ENCODE data around the gene TMA7B. TPM values are rescaled to one million over a fixed set of nuclear protein-coding genes. Genes with fewer than 3 reads are reported as not detected.

TMA7B gene
- total and polyA plus RNA-seq, 7 donors: 0.41 TPM; not detected in 6

- intact Hi-C loops (cut with DNase I): no loop called here
- TF ChIP-seq CTCF (IDR thresholded peaks at IDR 0.05) (no peak), EP300 (IDR thresholded peaks at IDR 0.05) (no peak), POLR2A (IDR thresholded peaks at IDR 0.05) (no peak)
- H3K9me3 ChIP-seq: no peaks in the 10 kb centered on the region
- peaks cover 0 to 30% (median 14%) of the 10 kb centered on the region in 3 donors for H3K27me3 ChIP-seq
- no peak overlapping the region for H3K27ac ChIP-seq
- H3K36me3 ChIP-seq: no peaks in the 10 kb centered on the region
- H3K4me1 ChIP-seq: no peaks in the 10 kb centered on the region
- WGBS, 2 donors: 30 to 41% methylated on average over 5 of the region's 5 CpGs
- no peak for DNase-seq
- H3K4me3 ChIP-seq: no peak overlapping the region
These were observed 36.5 kb upstream of the TMA7B start for GRCh38 chr22:39923696-39924095.

GRCh38 chr22:39924286-39924685 lies 35.9 kb upstream of the TMA7B start:
- 84 to 85% methylated on average over 18 of the region's 18 CpGs for WGBS, 2 donors
- DNase-seq: no peak
- no peak overlapping the region for H3K27ac ChIP-seq
- peaks cover 0 to 33% (median 14%) of the 10 kb centered on the region in 3 donors for H3K27me3 ChIP-seq
- TF ChIP-seq POLR2AphosphoS5 (IDR thresholded peaks at IDR 0.05): no peak
- no peak for TF ChIP-seq CTCF (IDR thresholded peaks at IDR 0.05)
- TF ChIP-seq EP300 (IDR thresholded peaks at IDR 0.05): no peak
- no peak for TF ChIP-seq POLR2A (IDR thresholded peaks at IDR 0.05)
- H3K4me3 ChIP-seq: no peak overlapping the region
- intact Hi-C loops (cut with DNase I): no loop called here
- no peaks in the 10 kb centered on the region for H3K4me1 ChIP-seq
- no peaks in the 10 kb centered on the region for H3K36me3 ChIP-seq
- no peaks in the 10 kb centered on the region for H3K9me3 ChIP-seq

- WGBS, 2 donors: 80 to 85% methylated on average over 2 of the region's 2 CpGs
- Histone ChIP-seq H3K9me3 (no peaks in the 10 kb centered on the region), H3K4me1 (no peaks in the 10 kb centered on the region), H3K36me3 (no peaks in the 10 kb centered on the region), H3K4me3 (no peak overlapping the region), H3K27ac (no peak overlapping the region), H3K27me3 (peaks cover 0 to 39% (median 12%) of the 10 kb centered on the region in 3 donors)
- TF ChIP-seq CTCF (IDR thresholded peaks at IDR 0.05): no peak
- no peak for TF ChIP-seq POLR2AphosphoS5 (IDR thresholded peaks at IDR 0.05)
- no peak for TF ChIP-seq EP300 (IDR thresholded peaks at IDR 0.05)
- no peak for TF ChIP-seq POLR2A (IDR thresholded peaks at IDR 0.05)
- no peak for DNase-seq
- intact Hi-C loops (cut with DNase I): no loop called here
These were observed 34.9 kb upstream of the TMA7B start for GRCh38 chr22:39925273-39925672.

- H3K9me3 ChIP-seq: no peaks in the 10 kb centered on the region
- no peak overlapping the region for H3K27ac ChIP-seq
- H3K4me3 ChIP-seq: no peak overlapping the region
- intact Hi-C loops (cut with DNase I): no loop called here
- no peaks in the 10 kb centered on the region for H3K36me3 ChIP-seq
- TF ChIP-seq EP300 (IDR thresholded peaks at IDR 0.05): no peak
- TF ChIP-seq POLR2A (IDR thresholded peaks at IDR 0.05): no peak
- no peak for TF ChIP-seq POLR2AphosphoS5 (IDR thresholded peaks at IDR 0.05)
- H3K27me3 ChIP-seq: peaks cover 0 to 48% (median 14%) of the 10 kb centered on the region in 3 donors
- no peaks in the 10 kb centered on the region for H3K4me1 ChIP-seq
- no peak for DNase-seq
- 28 to 33% methylated on average over 8 of the region's 8 CpGs for whole genome bisulfite sequencing, 2 donors
These were observed 34.1 kb upstream of the TMA7B start for GRCh38 chr22:39925909-39926679.

- Histone ChIP-seq H3K4me1 (no peaks in the 10 kb centered on the region), H3K9me3 (no peaks in the 10 kb centered on the region), H3K36me3 (no peaks in the 10 kb centered on the region), H3K27me3 (peaks cover 0 to 54% (median 14%) of the 10 kb centered on the region in 3 donors), H3K27ac (no peak overlapping the region), H3K4me3 (no peak overlapping the region)
- TF ChIP-seq POLR2A (IDR thresholded peaks at IDR 0.05) (no peak), EP300 (IDR thresholded peaks at IDR 0.05) (no peak), POLR2AphosphoS5 (IDR thresholded peaks at IDR 0.05) (no peak), CTCF (IDR thresholded peaks at IDR 0.05) (no peak)
- 46 to 58% methylated on average over 5 of the region's 5 CpGs for WGBS, 2 donors
- intact Hi-C loops (cut with DNase I): no loop called here
- DNase-seq: no peak
These were observed 33.4 kb upstream of the TMA7B start for GRCh38 chr22:39926753-39927152.
